Left kidney (tissue), 2 donors: ENCODE results near the gene ASIC2. TPM values are rescaled to one million over a fixed set of nuclear protein-coding genes. Genes with fewer than 3 reads are reported as not detected.

ENCODE experiments used
- DNase-seq: peaks from one replicate; pipeline ENCODE4 v3.0.0-alpha.2; 2013
- polyA plus RNA-seq: library from polyadenylated mRNA; unstranded; fragments of 120-200 nt; gene quantifications from one replicate; pipeline ENCODE4 v1.2.1, GENCODE V29; 2013; ENCODE audit not compliant: insufficient read length

ASIC2 gene
- polyA plus RNA-seq, 1 donor: 2.5 TPM

- no peak for DNase-seq
Measured at GRCh38 chr17:33243732-33244131, 49.4 kb downstream of the ASIC2 start.

DNA sequence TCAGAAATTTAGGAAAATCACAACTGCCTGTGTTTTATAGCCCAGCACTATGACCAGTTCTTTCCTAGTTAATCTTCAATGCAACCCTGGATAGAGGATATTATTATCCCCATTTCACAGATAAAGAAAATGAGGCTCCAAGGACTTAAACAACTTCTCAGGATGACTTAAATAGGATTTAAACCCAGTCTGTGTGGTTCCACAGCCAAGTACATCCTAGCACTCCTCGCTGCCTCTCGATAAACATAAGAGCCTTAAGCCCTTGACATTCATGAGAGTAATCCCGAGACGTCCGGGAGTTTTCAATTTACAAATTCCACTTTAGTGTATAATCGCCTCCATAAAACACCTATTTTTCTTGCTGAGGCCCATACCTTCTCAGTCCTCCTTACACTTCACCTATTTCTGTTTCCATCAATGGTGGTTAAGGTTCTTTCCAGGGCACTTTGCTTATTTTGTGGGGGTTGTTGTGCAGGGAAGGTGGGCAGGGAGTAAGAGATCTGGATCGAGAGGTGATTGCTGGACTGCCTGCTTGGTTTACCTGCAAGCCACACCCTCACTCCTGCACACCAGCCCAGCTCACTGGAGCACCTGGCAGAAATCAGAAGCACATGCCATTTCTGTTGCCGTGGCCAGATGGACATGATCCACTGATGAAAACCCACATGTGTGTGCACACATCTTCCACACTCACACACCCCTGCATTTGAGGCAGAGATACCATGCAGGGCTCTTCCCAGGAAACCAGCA lies 50.5 kb downstream of the ASIC2 start:
- DNase-seq: no peak

GRCh38 chr17:33241390-33241789 lies 51.7 kb downstream of the ASIC2 start:
- no peak for DNase-seq

DNA sequence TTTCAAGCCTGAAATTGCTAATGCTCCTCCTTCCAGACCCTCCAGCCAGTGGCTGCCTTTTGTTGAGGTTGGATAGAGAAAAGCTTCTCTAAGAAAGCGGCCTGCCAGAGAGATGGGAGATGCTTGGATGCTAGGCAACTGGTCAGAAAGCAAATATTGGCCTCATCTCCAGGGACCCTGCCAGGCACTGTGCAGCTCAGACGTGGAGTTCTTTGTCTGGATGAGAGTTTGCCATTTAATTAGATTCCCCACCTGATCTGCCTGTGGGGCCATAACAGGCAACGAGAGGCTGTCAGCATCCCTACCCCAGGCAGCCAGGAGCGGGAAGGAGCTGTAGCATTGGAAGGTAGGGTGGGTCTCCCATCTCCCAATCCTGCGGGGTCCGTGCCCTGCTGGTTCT lies 52.7 kb downstream of the ASIC2 start:
- no peak for DNase-seq

- DNase-seq: no peak
Measured at GRCh38 chr17:33239702-33240101, 53.4 kb downstream of the ASIC2 start.

DNA sequence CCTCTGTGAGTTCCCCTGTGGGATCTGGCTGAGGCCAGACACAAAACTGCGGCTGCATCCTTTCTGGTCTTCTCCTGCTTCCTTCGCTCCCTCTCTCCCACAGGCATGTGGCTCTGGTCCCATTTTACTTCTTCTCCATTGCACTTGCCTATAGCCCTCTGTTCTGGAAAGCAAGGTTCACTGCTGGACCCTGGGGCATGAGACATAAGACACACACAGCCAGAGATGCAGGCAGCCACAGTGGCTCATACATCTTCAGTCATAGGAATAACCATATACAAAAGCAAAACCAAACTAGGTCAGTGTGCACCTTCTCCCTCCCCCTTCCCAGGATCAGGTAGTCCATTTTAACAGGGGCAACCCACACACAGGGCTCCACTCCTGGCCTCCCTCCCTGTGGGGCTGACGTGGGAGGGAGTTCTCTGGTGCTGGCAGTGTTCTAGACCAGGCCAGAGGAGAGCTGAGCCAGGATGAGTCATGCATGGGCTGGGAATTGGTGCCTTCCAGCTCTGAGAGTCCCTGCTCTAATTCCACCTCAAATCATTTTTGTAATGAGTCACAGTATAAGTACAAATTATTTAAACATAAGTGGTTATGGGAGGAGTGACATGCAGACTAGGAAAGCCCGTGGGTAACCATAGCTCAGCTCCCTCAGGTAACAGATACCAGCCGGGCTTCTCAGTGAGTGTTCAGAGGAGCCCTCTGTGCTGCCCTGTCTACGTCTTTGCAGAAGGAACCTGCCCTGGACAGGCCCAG lies 58.0 kb downstream of the ASIC2 start:
- no peak for DNase-seq

- DNase-seq: no peak
Measured at GRCh38 chr17:33234233-33234632, 58.9 kb downstream of the ASIC2 start.

DNA sequence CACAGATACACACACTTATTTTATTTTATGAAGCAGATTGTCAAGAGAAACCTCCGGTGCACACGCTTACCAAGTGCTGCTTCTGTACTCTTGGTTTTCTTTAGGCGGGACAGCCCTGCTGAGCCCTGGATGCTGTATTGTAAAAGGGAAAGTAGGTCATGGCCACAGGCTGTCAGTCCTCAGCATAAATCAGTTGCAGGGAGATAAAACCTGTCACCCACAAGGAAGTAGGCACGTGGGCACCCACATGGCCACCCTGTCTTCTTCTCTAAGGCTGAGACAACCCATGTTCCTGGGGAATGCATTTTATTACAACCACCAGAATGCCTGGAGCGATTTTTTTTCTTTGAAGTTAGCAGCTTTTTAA lies 59.3 kb downstream of the ASIC2 start:
- DNase-seq: no peak

DNA sequence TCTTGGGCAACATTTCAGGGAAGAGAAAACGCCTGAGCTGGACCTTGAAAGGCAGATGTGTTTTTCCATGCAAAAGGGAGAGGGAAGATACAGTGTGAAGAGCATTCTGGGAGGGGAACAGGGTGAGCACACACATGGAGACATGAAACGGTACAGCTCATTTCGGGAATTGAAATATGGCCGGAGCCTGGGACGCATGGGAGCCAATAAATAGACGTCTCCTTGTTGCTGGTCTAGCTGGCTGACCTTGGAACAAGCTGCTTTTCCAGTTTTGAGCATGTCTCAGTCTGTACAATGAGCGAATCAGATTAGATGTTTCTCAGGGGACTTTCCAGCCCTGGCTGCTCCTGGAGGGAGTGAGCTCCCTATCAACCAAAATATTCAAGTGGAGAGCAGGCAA lies 63.6 kb downstream of the ASIC2 start:
- DNase-seq: no peak

- DNase-seq: no peak
Measured at GRCh38 chr17:33229028-33229427, 64.1 kb downstream of the ASIC2 start.

- DNase-seq: no peak
Measured at GRCh38 chr17:33228548-33228947, 64.5 kb downstream of the ASIC2 start.

GRCh38 chr17:33227911-33228310 lies 65.2 kb downstream of the ASIC2 start:
- no peak for DNase-seq

DNA sequence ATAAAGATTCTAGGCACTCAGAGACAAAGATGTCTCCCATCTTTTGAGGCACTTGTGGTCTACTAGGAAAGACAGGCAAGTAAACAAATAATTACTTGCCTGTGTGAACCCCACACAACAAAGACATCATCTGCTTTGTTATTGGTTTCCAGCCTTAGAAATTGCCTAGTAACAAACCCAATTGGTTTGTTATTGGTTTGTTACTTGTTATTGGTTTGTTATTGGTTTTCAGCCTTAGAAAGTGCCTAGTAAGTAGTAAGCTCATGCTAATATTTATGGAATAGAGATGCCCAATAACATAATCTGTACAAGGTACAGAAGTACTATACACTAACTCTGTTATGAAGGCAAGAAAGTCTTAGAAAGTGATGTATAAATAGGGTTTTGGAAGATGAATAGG lies 67.1 kb downstream of the ASIC2 start:
- DNase-seq: no peak

DNA sequence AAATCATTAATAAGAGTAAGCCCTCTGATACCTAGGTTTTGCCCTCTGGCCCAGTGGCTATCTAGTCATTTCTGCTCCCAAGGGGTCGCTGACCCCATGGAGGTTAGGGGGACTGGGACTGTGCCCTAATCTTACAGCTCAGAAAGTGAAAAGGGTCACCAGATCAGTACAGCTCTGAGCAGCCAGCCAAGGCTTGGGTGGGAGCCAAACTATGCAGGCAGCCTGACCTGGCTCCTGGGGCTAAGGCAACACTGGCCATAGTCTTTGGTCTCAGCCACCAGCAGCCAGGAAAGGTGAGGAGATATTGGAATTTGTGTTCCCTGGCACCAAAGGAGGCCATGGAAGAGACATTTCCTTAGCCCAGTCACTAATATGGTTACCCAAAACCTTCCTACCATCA lies 67.6 kb downstream of the ASIC2 start:
- DNase-seq: no peak

GRCh38 chr17:33220036-33220435 lies 73.1 kb downstream of the ASIC2 start:
- DNase-seq: no peak

GRCh38 chr17:33218698-33219601 lies 74.1 kb downstream of the ASIC2 start:
- DNase-seq: no peak

GRCh38 chr17:33217891-33218290 lies 75.2 kb downstream of the ASIC2 start:
- DNase-seq: no peak

GRCh38 chr17:33214996-33215395 lies 78.1 kb downstream of the ASIC2 start:
- no peak for DNase-seq

DNA sequence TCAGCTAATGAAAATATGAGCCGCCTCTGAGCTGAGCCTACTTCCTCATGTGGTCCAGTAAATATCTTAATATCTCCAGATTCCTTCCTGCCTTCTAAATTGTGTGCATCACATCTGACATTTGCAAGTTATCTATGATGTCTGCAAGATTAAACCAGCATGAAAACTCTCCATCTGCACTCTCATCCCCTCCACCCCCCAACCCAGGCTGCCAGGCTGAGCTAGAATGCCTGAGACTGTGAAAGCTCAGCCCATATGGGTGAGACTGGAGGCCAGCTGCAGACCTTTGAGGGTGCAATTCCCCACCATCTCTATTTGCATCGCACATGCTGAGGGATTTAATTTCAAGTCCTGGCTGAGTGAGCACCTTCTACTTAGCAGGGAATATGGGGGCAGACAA lies 82.8 kb downstream of the ASIC2 start:
- DNase-seq: no peak

DNA sequence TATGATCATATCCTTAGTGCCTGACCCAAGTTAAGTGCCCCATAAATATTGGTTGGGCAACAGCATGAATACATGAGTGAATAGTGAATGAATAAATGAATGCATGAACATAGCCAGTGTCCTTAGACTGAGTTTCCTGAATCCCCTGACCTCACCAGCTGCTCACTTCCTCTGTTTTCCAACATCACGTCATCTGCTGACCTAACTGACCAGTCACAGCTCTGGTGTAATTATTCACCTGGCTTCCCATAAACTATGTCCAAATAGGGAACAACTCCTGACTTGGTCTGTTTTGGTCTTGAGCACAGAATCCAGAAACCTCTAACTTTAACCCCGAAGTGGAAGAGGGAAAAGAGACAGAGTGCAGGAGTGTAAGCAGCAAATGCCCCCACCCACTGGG lies 83.4 kb downstream of the ASIC2 start:
- no peak for DNase-seq

- DNase-seq: no peak
Measured at GRCh38 chr17:33207231-33207630, 85.9 kb downstream of the ASIC2 start.

GRCh38 chr17:33205552-33205951 lies 87.5 kb downstream of the ASIC2 start:
- DNase-seq: no peak

- DNase-seq: no peak
Measured at GRCh38 chr17:33204701-33205100, 88.4 kb downstream of the ASIC2 start.
